HEK293 (cell line): ENCODE data around the gene CHCHD6.

ENCODE experiments used
- CTCF ChIA-PET: fragments of 350-600 bp; formaldehyde crosslinking; extraction: SDS; loops from one replicate; lab custom pipeline; 2021; ENCODE audit warnings: antibody characterized with exemption; lab: Yijun Ruan, JAX
- POLR2A ChIA-PET: fragments of 300-600 bp; formaldehyde crosslinking; extraction: SDS; loops from one replicate; lab custom pipeline; 2020; ENCODE audit warnings: antibody characterized with exemption, inconsistent platforms; lab: Yijun Ruan, JAX
- H3K27ac ChIP-seq: fragments of 200-500 bp; sonication (Bioruptor generic); 2 replicates; pipeline ENCODE4 v1.5.1; 2014; ENCODE audit warnings: low read depth, low read length, control low read depth, inconsistent platforms; ENCODE audit errors: extremely low read depth
- H3K36me3 ChIP-seq, 2 experiments: fragments of 200-500 bp in 1 of 2; sonication (Bioruptor generic) in 1 of 2; 1 replicate in 1 of 2; 2 replicates in 1 of 2; pipeline ENCODE4 v1.5.1; 2014 to 2017; ENCODE audit warnings: inconsistent platforms in 2 of 2, low read length in 2 of 2; ENCODE audit not compliant: control insufficient read depth in 2 of 2, insufficient read depth in 1 of 2
- H3K4me1 ChIP-seq: fragments of 200-500 bp; sonication (Bioruptor generic); 2 replicates; pipeline ENCODE4 v1.5.1; 2014; ENCODE audit warnings: mild to moderate bottlenecking, low read length, inconsistent platforms; ENCODE audit not compliant: control insufficient read depth, insufficient read depth
- H3K4me3 ChIP-seq: 2 replicates; pipeline ENCODE4 v1.5.1; 2011; ENCODE audit warnings: low read depth, mild to moderate bottlenecking, control low read depth, low read length, moderate library complexity
- H3K9me3 ChIP-seq: fragments of 200-500 bp; sonication (Bioruptor generic); 2 replicates; pipeline ENCODE4 v1.5.1; 2014; ENCODE audit warnings: low read depth, low read length, inconsistent platforms; ENCODE audit not compliant: control insufficient read depth, insufficient read depth
- KLF9 ChIP-seq: fragments of 450-650 bp; formaldehyde crosslinking; IDR thresholded peaks from 2 replicates; pipeline ENCODE4 v1.5.1; 2016; ENCODE audit warnings: missing biosample characterization, missing genetic modification characterization, low read depth
- RBAK ChIP-seq: fragments of 450-650 bp; formaldehyde crosslinking; IDR thresholded peaks from 2 replicates; pipeline ENCODE4 v1.5.1; 2016; ENCODE audit warnings: missing biosample characterization, missing genetic modification characterization
- SALL2 ChIP-seq: fragments of 450-650 bp; formaldehyde crosslinking; IDR thresholded peaks from 2 replicates; pipeline ENCODE4 v1.5.0; 2017; ENCODE audit warnings: missing biosample characterization, mild to moderate bottlenecking, missing genetic modification characterization, borderline replicate concordance
- ZNF202 ChIP-seq: fragments of 450-650 bp; formaldehyde crosslinking; IDR thresholded peaks from 2 replicates; pipeline ENCODE4 v1.5.1; 2016; ENCODE audit warnings: missing biosample characterization, missing genetic modification characterization, borderline replicate concordance
- ZNF223 ChIP-seq: fragments of 450-650 bp; formaldehyde crosslinking; IDR thresholded peaks from 2 replicates; pipeline ENCODE4 v1.5.1; 2016; ENCODE audit warnings: missing biosample characterization, missing genetic modification characterization
- ZNF248 ChIP-seq: fragments of 450-650 bp; formaldehyde crosslinking; IDR thresholded peaks from 2 replicates; pipeline ENCODE4 v1.5.1; 2017; ENCODE audit warnings: missing biosample characterization, missing genetic modification characterization
- ZNF274 ChIP-seq, 2 experiments: fragments of 200-500 bp in 1 of 2; fragments of 450-650 bp in 1 of 2; sonication (Bioruptor generic) in 1 of 2; formaldehyde crosslinking in 1 of 2; IDR thresholded peaks; 2 replicates each; pipeline versions ENCODE4 v1.5.1 to v1.6.1; 2014 to 2016; ENCODE audit warnings: borderline replicate concordance in 1 of 2, inconsistent platforms in 1 of 2, low read length in 1 of 2, missing biosample characterization in 1 of 2, missing genetic modification characterization in 1 of 2
- ZNF416 ChIP-seq: fragments of 450-650 bp; formaldehyde crosslinking; IDR thresholded peaks from 2 replicates; pipeline ENCODE4 v1.5.1; 2016; ENCODE audit warnings: missing biosample characterization, missing genetic modification characterization
- ZNF48 ChIP-seq: fragments of 450-650 bp; formaldehyde crosslinking; IDR thresholded peaks from 2 replicates; pipeline ENCODE4 v1.5.1; 2016; ENCODE audit warnings: missing biosample characterization, missing genetic modification characterization
- ZNF530 ChIP-seq: fragments of 450-650 bp; formaldehyde crosslinking; IDR thresholded peaks from 2 replicates; pipeline ENCODE4 v1.5.1; 2016; ENCODE audit warnings: low read depth, missing biosample characterization, missing genetic modification characterization
- ZNF596 ChIP-seq: fragments of 450-650 bp; IDR thresholded peaks from 2 replicates; pipeline ENCODE4 v1.5.0; 2018; ENCODE audit warnings: missing biosample characterization, mild to moderate bottlenecking, missing genetic modification characterization, moderate library complexity
- ZNF707 ChIP-seq: fragments of 450-650 bp; formaldehyde crosslinking; IDR thresholded peaks from 2 replicates; pipeline ENCODE4 v1.5.1; 2016; ENCODE audit warnings: missing biosample characterization, missing genetic modification characterization
- TF ChIP-seq, protein P1 (sequence below): fragments of 450-650 bp; formaldehyde crosslinking; IDR thresholded peaks from 2 replicates; pipeline ENCODE4 v1.5.1; 2016; ENCODE audit warnings: missing biosample characterization, missing genetic modification characterization, low read depth
- TF ChIP-seq, protein P2 (sequence below): fragments of 450-650 bp; formaldehyde crosslinking; IDR thresholded peaks from 2 replicates; pipeline ENCODE4 v1.5.1; 2016; ENCODE audit warnings: missing biosample characterization, missing genetic modification characterization
- TF ChIP-seq, protein P3 (sequence below): sonication (generic); formaldehyde crosslinking; IDR thresholded peaks from 2 replicates; pipeline ENCODE4 v1.8.1; 2022; ENCODE audit warnings: mild to moderate bottlenecking, moderate library complexity, missing genetic modification reagents
- TF ChIP-seq, protein P4 (sequence below): fragments of 450-650 bp; formaldehyde crosslinking; IDR thresholded peaks from 2 replicates; pipeline ENCODE4 v1.5.1; 2016; ENCODE audit warnings: missing biosample characterization, missing genetic modification characterization
- TF ChIP-seq, protein P5 (sequence below): fragments of 450-650 bp; formaldehyde crosslinking; conservative IDR thresholded peaks from 2 replicates; pipeline ENCODE4 v1.5.1; 2016; ENCODE audit warnings: low read depth, missing biosample characterization, missing genetic modification characterization

The CHCHD6 gene

DNA sequence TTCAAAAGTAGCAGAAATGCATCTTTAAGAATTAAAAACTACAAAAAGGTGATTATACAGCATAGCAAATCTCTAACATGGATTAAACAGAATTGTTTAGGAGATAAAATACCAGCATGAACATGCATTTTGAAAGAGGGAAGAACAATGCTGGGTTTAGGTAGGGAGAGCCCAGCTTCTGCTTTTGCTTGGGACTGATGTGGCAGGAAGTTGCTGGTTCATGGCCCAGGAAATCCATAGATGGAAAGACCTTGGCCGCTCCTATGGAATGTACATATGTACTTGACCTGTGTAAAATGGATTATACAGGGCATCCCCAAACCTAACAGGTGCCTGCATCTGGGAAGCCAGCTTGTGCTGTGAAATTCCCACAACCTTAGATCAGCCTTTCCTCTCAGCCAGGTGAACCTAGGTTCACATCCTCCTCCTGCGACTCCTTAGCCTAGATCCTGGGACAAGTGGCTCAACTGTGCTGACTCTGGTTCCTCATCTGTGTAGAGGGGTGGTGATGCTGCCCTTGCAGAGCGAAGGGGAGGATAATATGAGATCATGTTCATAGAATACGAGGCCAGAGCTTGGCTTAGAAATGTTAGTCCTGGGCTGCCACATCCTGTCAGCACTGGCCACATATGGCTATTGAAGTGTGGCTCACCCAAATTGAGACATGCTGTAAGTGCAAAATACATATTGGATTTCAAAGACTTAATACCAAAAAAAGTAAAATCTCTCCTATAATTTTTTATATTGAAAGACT, 231.9 kb downstream of the CHCHD6 start:
- ChIA-PET POLR2A (no interaction called here), CTCF (no interaction called here)
- no peaks in the 10 kb centered on the region for H3K9me3 ChIP-seq
- H3K27ac ChIP-seq = no peak overlapping the region
- H3K4me3 ChIP-seq = no peak overlapping the region
- no peaks in the 10 kb centered on the region for H3K4me1 ChIP-seq
- no peak for TF ChIP-seq ZNF248 (tag by site-specific recombination)
- TF ChIP-seq RBAK (tag by site-specific recombination) = no peak
- TF ChIP-seq ZNF530 (tag by site-specific recombination) = no peak
- no peak for TF ChIP-seq KLF9 (tag by site-specific recombination)
- no peak for TF ChIP-seq ZNF202 (tag by site-specific recombination)
- TF ChIP-seq ZNF223 (tag by site-specific recombination) = no peak
- TF ChIP-seq ZNF48 (tag by site-specific recombination) = no peak
- TF ChIP-seq, protein P1, sequence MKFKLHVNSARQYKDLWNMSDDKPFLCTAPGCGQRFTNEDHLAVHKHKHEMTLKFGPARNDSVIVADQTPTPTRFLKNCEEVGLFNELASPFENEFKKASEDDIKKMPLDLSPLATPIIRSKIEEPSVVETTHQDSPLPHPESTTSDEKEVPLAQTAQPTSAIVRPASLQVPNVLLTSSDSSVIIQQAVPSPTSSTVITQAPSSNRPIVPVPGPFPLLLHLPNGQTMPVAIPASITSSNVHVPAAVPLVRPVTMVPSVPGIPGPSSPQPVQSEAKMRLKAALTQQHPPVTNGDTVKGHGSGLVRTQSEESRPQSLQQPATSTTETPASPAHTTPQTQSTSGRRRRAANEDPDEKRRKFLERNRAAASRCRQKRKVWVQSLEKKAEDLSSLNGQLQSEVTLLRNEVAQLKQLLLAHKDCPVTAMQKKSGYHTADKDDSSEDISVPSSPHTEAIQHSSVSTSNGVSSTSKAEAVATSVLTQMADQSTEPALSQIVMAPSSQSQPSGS (tag by site-specific recombination) = no peak
- no peak for TF ChIP-seq ZNF416 (tag by site-specific recombination)
- TF ChIP-seq, protein P2, sequence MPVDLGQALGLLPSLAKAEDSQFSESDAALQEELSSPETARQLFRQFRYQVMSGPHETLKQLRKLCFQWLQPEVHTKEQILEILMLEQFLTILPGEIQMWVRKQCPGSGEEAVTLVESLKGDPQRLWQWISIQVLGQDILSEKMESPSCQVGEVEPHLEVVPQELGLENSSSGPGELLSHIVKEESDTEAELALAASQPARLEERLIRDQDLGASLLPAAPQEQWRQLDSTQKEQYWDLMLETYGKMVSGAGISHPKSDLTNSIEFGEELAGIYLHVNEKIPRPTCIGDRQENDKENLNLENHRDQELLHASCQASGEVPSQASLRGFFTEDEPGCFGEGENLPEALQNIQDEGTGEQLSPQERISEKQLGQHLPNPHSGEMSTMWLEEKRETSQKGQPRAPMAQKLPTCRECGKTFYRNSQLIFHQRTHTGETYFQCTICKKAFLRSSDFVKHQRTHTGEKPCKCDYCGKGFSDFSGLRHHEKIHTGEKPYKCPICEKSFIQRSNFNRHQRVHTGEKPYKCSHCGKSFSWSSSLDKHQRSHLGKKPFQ (tag by site-specific recombination) = no peak
- TF ChIP-seq ZNF707 (tag by site-specific recombination) = no peak
- TF ChIP-seq ZNF596 (tag by site-specific recombination) = no peak
- TF ChIP-seq, protein P3, sequence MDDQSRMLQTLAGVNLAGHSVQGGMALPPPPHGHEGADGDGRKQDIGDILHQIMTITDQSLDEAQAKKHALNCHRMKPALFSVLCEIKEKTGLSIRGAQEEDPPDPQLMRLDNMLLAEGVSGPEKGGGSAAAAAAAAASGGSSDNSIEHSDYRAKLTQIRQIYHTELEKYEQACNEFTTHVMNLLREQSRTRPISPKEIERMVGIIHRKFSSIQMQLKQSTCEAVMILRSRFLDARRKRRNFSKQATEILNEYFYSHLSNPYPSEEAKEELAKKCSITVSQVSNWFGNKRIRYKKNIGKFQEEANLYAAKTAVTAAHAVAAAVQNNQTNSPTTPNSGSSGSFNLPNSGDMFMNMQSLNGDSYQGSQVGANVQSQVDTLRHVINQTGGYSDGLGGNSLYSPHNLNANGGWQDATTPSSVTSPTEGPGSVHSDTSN = no peak
- TF ChIP-seq, protein P4, sequence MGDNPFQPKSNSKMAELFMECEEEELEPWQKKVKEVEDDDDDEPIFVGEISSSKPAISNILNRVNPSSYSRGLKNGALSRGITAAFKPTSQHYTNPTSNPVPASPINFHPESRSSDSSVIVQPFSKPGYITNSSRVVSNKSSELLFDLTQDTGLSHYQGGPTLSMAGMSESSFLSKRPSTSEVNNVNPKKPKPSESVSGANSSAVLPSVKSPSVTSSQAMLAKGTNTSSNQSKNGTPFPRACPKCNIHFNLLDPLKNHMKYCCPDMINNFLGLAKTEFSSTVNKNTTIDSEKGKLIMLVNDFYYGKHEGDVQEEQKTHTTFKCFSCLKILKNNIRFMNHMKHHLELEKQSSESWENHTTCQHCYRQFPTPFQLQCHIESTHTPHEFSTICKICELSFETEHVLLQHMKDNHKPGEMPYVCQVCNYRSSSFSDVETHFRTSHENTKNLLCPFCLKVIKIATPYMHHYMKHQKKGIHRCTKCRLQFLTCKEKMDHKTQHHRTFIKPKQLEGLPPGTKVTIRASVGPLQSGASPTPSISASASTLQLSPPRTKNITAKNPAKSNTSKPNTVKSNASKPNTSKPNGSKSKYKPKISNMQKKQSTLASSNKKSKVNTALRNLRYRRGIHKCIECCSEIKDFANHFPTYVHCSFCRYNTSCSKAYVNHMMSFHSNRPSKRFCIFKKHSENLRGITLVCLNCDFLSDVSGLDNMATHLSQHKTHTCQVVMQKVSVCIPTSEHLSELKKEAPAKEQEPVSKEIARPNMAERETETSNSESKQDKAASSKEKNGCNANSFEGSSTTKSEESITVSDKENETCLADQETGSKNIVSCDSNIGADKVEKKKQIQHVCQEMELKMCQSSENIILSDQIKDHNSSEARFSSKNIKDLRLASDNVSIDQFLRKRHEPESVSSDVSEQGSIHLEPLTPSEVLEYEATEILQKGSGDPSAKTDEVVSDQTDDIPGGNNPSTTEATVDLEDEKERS = no peak
- TF ChIP-seq, protein P5, sequence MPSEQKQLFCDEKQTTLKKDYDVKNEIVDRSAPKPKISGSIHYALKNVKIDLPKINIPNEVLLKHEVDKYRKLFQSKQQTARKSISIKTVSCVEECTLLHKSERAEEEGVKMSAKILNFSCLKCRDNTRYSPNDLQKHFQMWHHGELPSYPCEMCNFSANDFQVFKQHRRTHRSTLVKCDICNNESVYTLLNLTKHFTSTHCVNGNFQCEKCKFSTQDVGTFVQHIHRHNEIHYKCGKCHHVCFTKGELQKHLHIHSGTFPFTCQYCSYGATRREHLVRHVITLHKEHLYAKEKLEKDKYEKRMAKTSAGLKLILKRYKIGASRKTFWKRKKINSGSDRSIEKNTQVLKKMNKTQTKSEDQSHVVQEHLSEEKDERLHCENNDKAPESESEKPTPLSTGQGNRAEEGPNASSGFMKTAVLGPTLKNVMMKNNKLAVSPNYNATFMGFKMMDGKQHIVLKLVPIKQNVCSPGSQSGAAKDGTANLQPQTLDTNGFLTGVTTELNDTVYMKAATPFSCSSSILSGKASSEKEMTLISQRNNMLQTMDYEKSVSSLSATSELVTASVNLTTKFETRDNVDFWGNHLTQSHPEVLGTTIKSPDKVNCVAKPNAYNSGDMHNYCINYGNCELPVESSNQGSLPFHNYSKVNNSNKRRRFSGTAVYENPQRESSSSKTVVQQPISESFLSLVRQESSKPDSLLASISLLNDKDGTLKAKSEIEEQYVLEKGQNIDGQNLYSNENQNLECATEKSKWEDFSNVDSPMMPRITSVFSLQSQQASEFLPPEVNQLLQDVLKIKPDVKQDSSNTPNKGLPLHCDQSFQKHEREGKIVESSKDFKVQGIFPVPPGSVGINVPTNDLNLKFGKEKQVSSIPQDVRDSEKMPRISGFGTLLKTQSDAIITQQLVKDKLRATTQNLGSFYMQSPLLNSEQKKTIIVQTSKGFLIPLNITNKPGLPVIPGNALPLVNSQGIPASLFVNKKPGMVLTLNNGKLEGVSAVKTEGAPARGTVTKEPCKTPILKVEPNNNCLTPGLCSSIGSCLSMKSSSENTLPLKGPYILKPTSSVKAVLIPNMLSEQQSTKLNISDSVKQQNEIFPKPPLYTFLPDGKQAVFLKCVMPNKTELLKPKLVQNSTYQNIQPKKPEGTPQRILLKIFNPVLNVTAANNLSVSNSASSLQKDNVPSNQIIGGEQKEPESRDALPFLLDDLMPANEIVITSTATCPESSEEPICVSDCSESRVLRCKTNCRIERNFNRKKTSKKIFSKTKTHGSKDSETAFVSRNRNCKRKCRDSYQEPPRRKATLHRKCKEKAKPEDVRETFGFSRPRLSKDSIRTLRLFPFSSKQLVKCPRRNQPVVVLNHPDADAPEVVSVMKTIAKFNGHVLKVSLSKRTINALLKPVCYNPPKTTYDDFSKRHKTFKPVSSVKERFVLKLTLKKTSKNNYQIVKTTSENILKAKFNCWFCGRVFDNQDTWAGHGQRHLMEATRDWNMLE (tag by site-specific recombination) = no peak
- no peak for TF ChIP-seq SALL2
- TF ChIP-seq ZNF274 (IDR thresholded peaks at IDR 0.05; ENCODE audit: low read length) = no peak
- TF ChIP-seq ZNF274 (tag by site-specific recombination; IDR thresholded peaks at IDR 0.05; ENCODE audit: borderline replicate concordance) = no peak
- no peaks in the 10 kb centered on the region for H3K36me3 ChIP-seq
